C4-2B (cell line): ENCODE data around the gene AKT1S1.

Experiments used
- ZFX ChIP-seq: fragments of 450-650 bp; IDR thresholded peaks from 2 replicates; pipeline ENCODE4 v1.6.1; 2017
- TF ChIP-seq, protein P1 (sequence below): fragments of 450-650 bp; conservative IDR thresholded peaks from 2 replicates; pipeline ENCODE4 v1.5.1; 2017; ENCODE audit warnings: mild to moderate bottlenecking

DNA sequence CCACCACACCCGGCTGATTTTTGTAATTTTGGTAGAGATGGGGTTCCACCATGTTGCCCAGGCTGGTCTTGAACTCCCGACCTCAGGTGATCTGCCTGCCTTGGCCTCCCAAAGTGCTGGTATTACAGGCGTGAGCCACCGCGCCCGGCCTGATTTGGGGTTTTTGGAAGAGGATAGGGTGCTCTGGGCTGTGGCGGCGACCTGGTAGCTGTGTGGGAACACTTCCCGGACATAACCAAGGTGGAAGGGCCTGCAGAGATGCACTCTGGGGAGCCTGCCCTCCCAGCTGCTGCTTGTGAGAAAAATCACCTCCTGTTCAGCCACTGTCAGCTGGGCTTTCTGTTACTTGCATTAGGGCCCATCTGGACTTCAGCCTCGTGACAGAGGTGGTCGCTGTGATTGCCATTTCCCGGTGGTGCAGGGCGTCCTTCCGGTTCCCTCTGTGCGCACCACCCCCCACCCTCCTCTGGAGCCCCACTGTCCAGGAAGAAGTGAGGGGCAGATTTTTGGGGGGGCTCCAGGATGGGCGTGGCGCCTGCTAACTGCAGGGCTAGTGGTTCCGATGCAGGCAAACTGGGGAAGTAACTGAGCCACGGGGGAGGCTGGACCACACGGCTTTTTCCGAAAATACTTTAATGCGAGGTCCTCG lies 12.0 kb upstream of the AKT1S1 start:
- TF ChIP-seq, protein P1, sequence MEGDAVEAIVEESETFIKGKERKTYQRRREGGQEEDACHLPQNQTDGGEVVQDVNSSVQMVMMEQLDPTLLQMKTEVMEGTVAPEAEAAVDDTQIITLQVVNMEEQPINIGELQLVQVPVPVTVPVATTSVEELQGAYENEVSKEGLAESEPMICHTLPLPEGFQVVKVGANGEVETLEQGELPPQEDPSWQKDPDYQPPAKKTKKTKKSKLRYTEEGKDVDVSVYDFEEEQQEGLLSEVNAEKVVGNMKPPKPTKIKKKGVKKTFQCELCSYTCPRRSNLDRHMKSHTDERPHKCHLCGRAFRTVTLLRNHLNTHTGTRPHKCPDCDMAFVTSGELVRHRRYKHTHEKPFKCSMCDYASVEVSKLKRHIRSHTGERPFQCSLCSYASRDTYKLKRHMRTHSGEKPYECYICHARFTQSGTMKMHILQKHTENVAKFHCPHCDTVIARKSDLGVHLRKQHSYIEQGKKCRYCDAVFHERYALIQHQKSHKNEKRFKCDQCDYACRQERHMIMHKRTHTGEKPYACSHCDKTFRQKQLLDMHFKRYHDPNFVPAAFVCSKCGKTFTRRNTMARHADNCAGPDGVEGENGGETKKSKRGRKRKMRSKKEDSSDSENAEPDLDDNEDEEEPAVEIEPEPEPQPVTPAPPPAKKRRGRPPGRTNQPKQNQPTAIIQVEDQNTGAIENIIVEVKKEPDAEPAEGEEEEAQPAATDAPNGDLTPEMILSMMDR: no peak
- no peak for TF ChIP-seq ZFX
